Astrocyte (in vitro differentiated cells and primary cell): ENCODE measurements around the gene PLPPR1. TPM values are rescaled to one million over a fixed set of nuclear protein-coding genes. Genes with fewer than 3 reads are reported as not detected.

Experiments
- DNase-seq: peaks from one replicate; pipeline ENCODE4 v3.0.0-alpha.2; 2010; ENCODE audit warnings: low read depth
- FAIRE-seq: peaks from 2 replicates; lab custom pipeline; 2011; peaks lifted over from hg19 to GRCh38; lab: Jason Lieb, UNC
- H2AFZ ChIP-seq: 2 replicates; pipeline ENCODE4 v1.6.0; 2012; ENCODE audit warnings: low read depth, low read length, inconsistent platforms
- H3K27ac ChIP-seq: 2 replicates; pipeline ENCODE4 v1.5.1; 2011; ENCODE audit warnings: low read depth, low read length, inconsistent platforms
- H3K27me3 ChIP-seq: 2 replicates; pipeline ENCODE4 v1.6.0; 2011; ENCODE audit warnings: low read length, inconsistent platforms; ENCODE audit not compliant: insufficient read depth
- H3K36me3 ChIP-seq: 2 replicates; pipeline ENCODE4 v1.5.1; 2011; ENCODE audit warnings: low read length, inconsistent platforms; ENCODE audit not compliant: insufficient read depth
- H3K4me1 ChIP-seq: 2 replicates; pipeline ENCODE4 v1.5.1; 2011; ENCODE audit warnings: low read length, inconsistent platforms; ENCODE audit not compliant: insufficient read depth
- H3K4me2 ChIP-seq: 2 replicates; pipeline ENCODE4 v1.6.0; 2012; ENCODE audit warnings: low read length, inconsistent platforms
- H3K4me3 ChIP-seq: 2 replicates; pipeline ENCODE4 v1.5.1; 2011; ENCODE audit warnings: low read depth, mild to moderate bottlenecking, low read length, inconsistent platforms; ENCODE audit not compliant: insufficient read depth
- H3K79me2 ChIP-seq: 2 replicates; pipeline ENCODE4 v1.6.0; 2012; ENCODE audit warnings: mild to moderate bottlenecking, low read length, inconsistent platforms; ENCODE audit not compliant: insufficient read depth
- H3K9ac ChIP-seq: 2 replicates; pipeline ENCODE4 v1.6.0; 2012; ENCODE audit warnings: mild to moderate bottlenecking, low read length, inconsistent platforms
- H3K9me3 ChIP-seq: 2 replicates; pipeline ENCODE4 v1.5.1; 2012; ENCODE audit warnings: low read depth, mild to moderate bottlenecking, low read length, inconsistent platforms; ENCODE audit not compliant: insufficient read depth
- H4K20me1 ChIP-seq: 2 replicates; pipeline ENCODE4 v1.6.0; 2012; ENCODE audit warnings: low read length, inconsistent platforms; ENCODE audit not compliant: insufficient read depth
- H3K27ac Mint-ChIP-seq: one replicate; pipeline ENCODE4 v1.8.0; 2021; ENCODE audit warnings: mild to moderate bottlenecking, mixed read lengths; ENCODE audit not compliant: unreplicated experiment
- H3K27me3 Mint-ChIP-seq: one replicate; pipeline ENCODE4 v1.8.0; 2021; ENCODE audit warnings: low read depth, mixed read lengths; ENCODE audit not compliant: unreplicated experiment
- H3K36me3 Mint-ChIP-seq: one replicate; pipeline ENCODE4 v1.8.0; 2021; ENCODE audit warnings: low read depth, mixed read lengths; ENCODE audit not compliant: unreplicated experiment
- H3K4me1 Mint-ChIP-seq: one replicate; pipeline ENCODE4 v1.8.0; 2021; ENCODE audit warnings: low read depth, mixed read lengths; ENCODE audit not compliant: unreplicated experiment
- H3K4me3 Mint-ChIP-seq: one replicate; pipeline ENCODE4 v1.8.0; 2021; ENCODE audit warnings: mild to moderate bottlenecking, moderate library complexity, mixed read lengths; ENCODE audit not compliant: unreplicated experiment
- H3K9me3 Mint-ChIP-seq: one replicate; pipeline ENCODE4 v1.8.0; 2021; ENCODE audit warnings: mild to moderate bottlenecking, mixed read lengths; ENCODE audit not compliant: unreplicated experiment
- CTCF ChIP-seq: IDR thresholded peaks from 2 replicates; pipeline ENCODE4 v1.5.1; 2011; ENCODE audit warnings: low read depth, mild to moderate bottlenecking, inconsistent platforms, low read length, moderate library complexity; ENCODE audit not compliant: insufficient read depth
- EZH2 ChIP-seq: IDR thresholded peaks from 2 replicates; pipeline ENCODE4 v1.6.1; 2012; ENCODE audit warnings: mild to moderate bottlenecking, low read length, inconsistent platforms; ENCODE audit not compliant: insufficient read depth
- total RNA-seq: library from RNA; stranded (reverse); gene quantifications from 2 replicates; pipeline ENCODE4 v1.2.1, GENCODE V29; 2021

PLPPR1 gene
- total RNA-seq, 1 donor from 2014 or later, result not detected

DNA sequence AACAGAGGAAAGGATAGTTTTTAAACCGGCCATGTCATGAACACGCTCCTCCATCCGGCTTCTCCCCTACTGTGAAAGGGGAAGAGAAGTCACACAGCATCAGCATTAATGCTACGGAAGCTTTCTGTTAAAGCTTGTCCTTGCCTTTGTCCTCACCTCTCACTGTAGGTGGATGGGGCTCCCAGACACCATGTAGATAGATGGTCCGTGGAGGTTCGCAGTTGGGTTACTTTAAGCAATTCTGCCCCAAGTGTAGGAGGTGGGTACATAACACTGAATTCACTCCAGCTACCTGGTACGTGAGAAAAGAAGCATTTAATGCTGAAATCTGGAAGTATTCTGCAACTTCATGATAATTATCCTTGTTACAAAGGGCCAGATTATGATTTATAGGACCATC is 190.5 kb downstream of the PLPPR1 start:
- FAIRE-seq, result no peak
- Histone ChIP-seq H3K9ac (no peak overlapping the region), H3K27ac (no peak overlapping the region), H2AFZ (no peak overlapping the region), H3K4me2 (no peak overlapping the region), H3K27me3 (no peaks in the 10 kb centered on the region), H3K9me3 (no peaks in the 10 kb centered on the region), H4K20me1 (no peaks in the 10 kb centered on the region), H3K4me1 (no peaks in the 10 kb centered on the region), H3K79me2 (no peaks in the 10 kb centered on the region), H3K4me3 (no peak overlapping the region), H3K36me3 (no peaks in the 10 kb centered on the region)
- TF ChIP-seq EZH2, result no peak
- TF ChIP-seq CTCF, result no peak
- no peak overlapping the region for H3K4me3 Mint-ChIP-seq
- H3K4me1 Mint-ChIP-seq, result no peaks in the 10 kb centered on the region
- DNase-seq, result no peak
- H3K27ac Mint-ChIP-seq, result no peak overlapping the region
- peaks cover 3% of the 10 kb centered on the region for H3K9me3 Mint-ChIP-seq
- H3K36me3 Mint-ChIP-seq, result no peaks in the 10 kb centered on the region
- peaks cover 3% of the 10 kb centered on the region for H3K27me3 Mint-ChIP-seq

- TF ChIP-seq EZH2 (no peak), CTCF (no peak)
- Mint-ChIP-seq H3K4me3 (no peak overlapping the region), H3K4me1 (no peaks in the 10 kb centered on the region), H3K9me3 (peaks cover 3% of the 10 kb centered on the region), H3K27me3 (peaks cover 3% of the 10 kb centered on the region), H3K36me3 (no peaks in the 10 kb centered on the region), H3K27ac (no peak overlapping the region)
- H3K4me1 ChIP-seq, result no peaks in the 10 kb centered on the region
- no peak overlapping the region for H3K4me3 ChIP-seq
- no peak for DNase-seq
- FAIRE-seq, result no peak
- H2AFZ ChIP-seq, result no peak overlapping the region
- H3K4me2 ChIP-seq, result no peak overlapping the region
- no peak overlapping the region for H3K9ac ChIP-seq
- no peaks in the 10 kb centered on the region for H3K36me3 ChIP-seq
- H3K27me3 ChIP-seq, result no peaks in the 10 kb centered on the region
- no peaks in the 10 kb centered on the region for H4K20me1 ChIP-seq
- no peaks in the 10 kb centered on the region for H3K9me3 ChIP-seq
- H3K79me2 ChIP-seq, result no peaks in the 10 kb centered on the region
- no peak overlapping the region for H3K27ac ChIP-seq
Measured at GRCh38 chr9:101220341-101220740, 191.8 kb downstream of the PLPPR1 start.

DNA sequence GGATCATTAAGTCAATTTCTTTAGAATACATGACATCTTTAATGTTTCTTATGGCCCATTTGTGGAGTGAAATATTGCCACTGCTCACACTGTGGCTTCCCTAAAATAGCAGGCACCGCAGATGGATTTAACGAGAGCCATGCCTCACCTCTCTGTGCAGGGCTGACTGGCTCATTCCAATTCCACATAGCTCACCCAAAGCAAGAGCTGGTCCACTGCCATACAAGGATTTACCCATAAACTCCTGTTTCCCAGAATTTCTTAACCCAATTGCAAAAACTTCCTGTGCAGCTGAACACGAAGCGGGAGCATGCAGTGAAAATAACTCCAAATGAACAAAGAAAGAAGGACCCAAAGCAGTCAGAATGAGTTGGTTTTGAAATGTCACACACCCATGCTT is 196.7 kb downstream of the PLPPR1 start:
- Mint-ChIP-seq H3K27ac (no peak overlapping the region), H3K4me3 (no peak overlapping the region), H3K27me3 (peaks cover 5% of the 10 kb centered on the region), H3K9me3 (peaks cover 3% of the 10 kb centered on the region), H3K4me1 (no peaks in the 10 kb centered on the region), H3K36me3 (no peaks in the 10 kb centered on the region)
- Histone ChIP-seq H3K27ac (no peak overlapping the region), H3K79me2 (no peaks in the 10 kb centered on the region), H3K9ac (no peak overlapping the region), H3K4me3 (no peak overlapping the region), H2AFZ (no peak overlapping the region), H4K20me1 (no peaks in the 10 kb centered on the region), H3K4me2 (no peak overlapping the region), H3K9me3 (no peaks in the 10 kb centered on the region), H3K4me1 (no peaks in the 10 kb centered on the region), H3K36me3 (no peaks in the 10 kb centered on the region), H3K27me3 (no peaks in the 10 kb centered on the region)
- FAIRE-seq (no peak), DNase-seq (no peak)
- TF ChIP-seq EZH2 (no peak), CTCF (no peak)
